B cell (primary cell): Measurements from ENCODE around the gene COX10.

Source experiments
- CTCF ChIP-seq: fragments of 200-600 bp; IDR thresholded peaks from one replicate; pipeline ENCODE4 v1.8.0; 2022; ENCODE audit warnings: antibody characterized with exemption, mild to moderate bottlenecking
- EZH2 ChIP-seq: IDR thresholded peaks from 2 replicates; pipeline ENCODE4 v1.6.1; 2012; ENCODE audit warnings: borderline replicate concordance, low read depth, mild to moderate bottlenecking, moderate library complexity, low read length; ENCODE audit not compliant: insufficient read depth, poor library complexity, severe bottlenecking

- TF ChIP-seq CTCF (no peak), EZH2 (no peak)
Measured at GRCh38 chr17:14094676-14095601, 25.6 kb downstream of the COX10 start.
